B cell (primary cell): ENCODE data around the gene GRHL3. TPM values are rescaled to one million over a fixed set of nuclear protein-coding genes. Genes with fewer than 3 reads are reported as not detected.

ENCODE experiments used
- ATAC-seq: fragments of 200-7000 bp; cut with Tn5 transposase; one replicate; pipeline ENCODE4 v1.10.0; 2021; ENCODE audit warnings: low read depth, mild to moderate bottlenecking, moderate number of reproducible peaks, moderate library complexity
- CTCF ChIA-PET: fragments of 350-600 bp; sonication (Branson Sonifier 250); formaldehyde crosslinking; loops from one replicate; lab custom pipeline; 2021; ENCODE audit warnings: antibody characterized with exemption, inconsistent platforms; lab: Charles Lee
- POLR2A ChIA-PET: fragments of 350-600 bp; sonication (Branson Sonifier 250); formaldehyde crosslinking; loops from one replicate; lab custom pipeline; 2021; ENCODE audit warnings: antibody characterized with exemption; lab: Charles Lee
- DNase-seq: peaks from one replicate; pipeline ENCODE4 v3.0.0; 2013
- H2AFZ ChIP-seq: 2 replicates; pipeline ENCODE4 v1.6.1; 2012; ENCODE audit warnings: mild to moderate bottlenecking, low read depth, low read length; ENCODE audit not compliant: insufficient read depth, poor library complexity, severe bottlenecking
- H3K27ac ChIP-seq, 2 donors: 1 replicate in 1 of 2; 2 replicates in 1 of 2; pipeline ENCODE4 v1.5.1; 2012 to 2013; ENCODE audit warnings: low read length in 2 of 2, mild to moderate bottlenecking in 2 of 2, moderate library complexity in 1 of 2
- H3K27me3 ChIP-seq, 4 experiments: fragments of 200-600 bp in 1 of 4; sonication (generic) in 1 of 4; replicated peaks in 1 of 4; 1 replicate in 2 of 4; 2 replicates in 2 of 4; pipeline versions ENCODE4 v1.6.1 to v1.7.0; 2013 to 2016; ENCODE audit warnings: low read length in 3 of 4, mild to moderate bottlenecking in 2 of 4, mixed read lengths in 1 of 4, moderate library complexity in 1 of 4; ENCODE audit not compliant: insufficient read depth in 4 of 4, control insufficient read depth in 3 of 4; ENCODE audit errors: control extremely low read depth in 1 of 4
- H3K36me3 ChIP-seq, 2 experiments: replicated peaks in 1 of 2; 1 replicate in 1 of 2; 2 replicates in 1 of 2; pipeline versions ENCODE4 v1.6.1 to v1.7.1; 2013; ENCODE audit warnings: low read length in 1 of 2; ENCODE audit not compliant: insufficient read depth in 2 of 2, control insufficient read depth in 1 of 2; ENCODE audit errors: control extremely low read depth in 1 of 2, extremely low read depth in 1 of 2
- H3K4me1 ChIP-seq, 2 donors: fragments of 200-600 bp in 1 of 2; sonication (generic) in 1 of 2; 1 replicate in 1 of 2; 2 replicates in 1 of 2; pipeline versions ENCODE4 v1.5.1 to v1.6.1; 2013 to 2017; ENCODE audit warnings: low read length in 2 of 2; ENCODE audit not compliant: control insufficient read depth in 2 of 2, insufficient read depth in 2 of 2
- H3K4me2 ChIP-seq: replicated peaks from 2 replicates; pipeline ENCODE3; 2012; ENCODE audit warnings: mild to moderate bottlenecking, low read depth, low read length; ENCODE audit not compliant: poor library complexity, severe bottlenecking
- H3K4me3 ChIP-seq, 5 experiments: fragments of 200-600 bp in 1 of 5; sonication (generic) in 1 of 5; 1 replicate in 3 of 5; 2 replicates in 2 of 5; pipeline versions ENCODE4 v1.5.1 to v1.7.0; 2011 to 2016; ENCODE audit warnings: low read length in 4 of 5, mild to moderate bottlenecking in 4 of 5, low read depth in 2 of 5, control low read depth in 1 of 5, moderate library complexity in 1 of 5; ENCODE audit not compliant: insufficient read depth in 1 of 5; ENCODE audit errors: control extremely low read depth in 1 of 5, extremely low read depth in 1 of 5
- H3K79me2 ChIP-seq: fragments of 200-600 bp; sonication (generic); one replicate; pipeline ENCODE4 v1.6.0; 2016; ENCODE audit warnings: low read length; ENCODE audit not compliant: control insufficient read depth, insufficient read depth
- H3K9ac ChIP-seq: fragments of 200-600 bp; sonication (generic); 2 replicates; pipeline ENCODE4 v1.6.1; 2017; ENCODE audit warnings: mild to moderate bottlenecking, low read length, moderate library complexity
- H3K9me3 ChIP-seq, 3 donors: one replicate each; pipeline versions ENCODE4 v1.6.1 to v1.7.1; 2013; ENCODE audit warnings: low read length in 2 of 3; ENCODE audit not compliant: control insufficient read depth in 2 of 3, insufficient read depth in 1 of 3; ENCODE audit errors: control extremely low read depth in 1 of 3
- H4K20me1 ChIP-seq: 2 replicates; pipeline ENCODE4 v1.6.0; 2012; ENCODE audit warnings: mild to moderate bottlenecking, low read length; ENCODE audit not compliant: insufficient read depth, control insufficient read depth, poor library complexity, severe bottlenecking
- H3K27ac Mint-ChIP-seq: one replicate; pipeline ENCODE4 v1.8.0; 2021; ENCODE audit warnings: mixed read lengths
- H3K27me3 Mint-ChIP-seq: one replicate; pipeline ENCODE4 v1.8.0; 2021; ENCODE audit warnings: mixed read lengths
- H3K4me1 Mint-ChIP-seq: one replicate; pipeline ENCODE4 v1.8.0; 2021; ENCODE audit warnings: mixed read lengths
- H3K4me3 Mint-ChIP-seq: one replicate; pipeline ENCODE4 v1.8.0; 2021; ENCODE audit warnings: mixed read lengths
- H3K9me3 Mint-ChIP-seq: one replicate; pipeline ENCODE4 v1.8.0; 2022; ENCODE audit warnings: mixed read lengths; ENCODE audit not compliant: insufficient read depth
- EZH2 ChIP-seq: IDR thresholded peaks from 2 replicates; pipeline ENCODE4 v1.6.1; 2012; ENCODE audit warnings: borderline replicate concordance, low read depth, mild to moderate bottlenecking, moderate library complexity, low read length; ENCODE audit not compliant: insufficient read depth, poor library complexity, severe bottlenecking
- WGBS: methylation state at CpG from one replicate; pipeline ENCODE4 v1.1.5; 2013; ENCODE audit warnings: missing lambda C conversion rate; ENCODE audit not compliant: insufficient coverage; 5-methylcytosine and 5-hydroxymethylcytosine counted together
- intact Hi-C: fragments of 100-400 bp; cut with micrococcal nuclease; formaldehyde crosslinking; loops from one replicate; pipeline ENCODE4 v1.10.0; 2022
- polyA plus RNA-seq: library from polyadenylated mRNA; depleted of rRNA; stranded (reverse); fragments of >200 nt; gene quantifications from 2 replicates; pipeline ENCODE4 v1.2.3, GENCODE V29; 2012
- total RNA-seq, 2 donors: library from RNA; stranded (reverse); fragments of 120-200 nt in 1 of 2; gene quantifications; 1 replicate in 1 of 2; 2 replicates in 1 of 2; pipeline versions ENCODE4 v1.2.3 to v1.2.4, GENCODE V29; 2013 to 2022
- TF ChIP-seq, protein P1 (sequence below): fragments of 200-600 bp; IDR thresholded peaks from one replicate; pipeline ENCODE4 v1.8.0; 2022; ENCODE audit warnings: antibody characterized with exemption, mild to moderate bottlenecking

GRHL3 gene
- total and polyA plus RNA-seq, 2 donors (not counting 1 experiment from before 2014, with no cell fraction given), result not detected

DNA sequence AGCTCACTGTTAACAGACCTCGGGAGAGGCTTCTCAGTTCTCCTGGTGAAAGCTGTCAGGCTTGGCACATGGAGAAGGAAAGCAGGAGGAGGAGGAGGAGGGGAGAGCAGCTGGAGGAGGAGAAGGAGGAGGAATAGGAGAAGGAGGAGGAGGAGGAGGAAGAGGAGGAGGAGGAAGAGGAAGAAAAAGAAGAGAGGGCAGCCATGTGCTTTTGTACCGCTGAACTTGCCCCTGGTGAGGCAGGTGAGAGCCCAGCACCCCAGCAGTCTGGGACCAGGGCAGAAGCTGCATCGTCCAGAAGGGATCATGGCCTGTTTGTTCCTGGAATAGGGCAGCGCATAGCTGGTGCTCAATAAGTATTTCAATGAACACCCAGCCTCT lies 21.3 kb upstream of the GRHL3 start:
- intact Hi-C loops, result no loop called here
- WGBS, result 88% methylated on average over 4 of the region's 4 CpGs
- Histone ChIP-seq H3K4me3 (no peak overlapping the region), H3K9ac (no peak overlapping the region), H3K4me1 (no peaks in the 10 kb centered on the region), H4K20me1 (no peaks in the 10 kb centered on the region), H3K36me3 (no peaks in the 10 kb centered on the region), H3K79me2 (no peaks in the 10 kb centered on the region), H3K27ac (no peak overlapping the region), H2AFZ (no peak overlapping the region), H3K4me2 (no peak overlapping the region), H3K27me3 (peaks cover 0 to 5% (median under 1%) of the 10 kb centered on the region in 4 experiments), H3K9me3 (no peaks in the 10 kb centered on the region)
- Mint-ChIP-seq H3K4me3 (no peak overlapping the region), H3K4me1 (no peaks in the 10 kb centered on the region), H3K27me3 (peaks cover 14% of the 10 kb centered on the region), H3K9me3 (no peaks in the 10 kb centered on the region), H3K27ac (no peak overlapping the region)
- ChIA-PET POLR2A (no interaction called here), CTCF (interaction anchor here (1.5 kb wide), 1 partner anchor 16 kb away, joined by 4 read pairs; no protein-coding TSS in a partner anchor)
- no peak for ATAC-seq
- no peak for TF ChIP-seq EZH2
- TF ChIP-seq, protein P1, sequence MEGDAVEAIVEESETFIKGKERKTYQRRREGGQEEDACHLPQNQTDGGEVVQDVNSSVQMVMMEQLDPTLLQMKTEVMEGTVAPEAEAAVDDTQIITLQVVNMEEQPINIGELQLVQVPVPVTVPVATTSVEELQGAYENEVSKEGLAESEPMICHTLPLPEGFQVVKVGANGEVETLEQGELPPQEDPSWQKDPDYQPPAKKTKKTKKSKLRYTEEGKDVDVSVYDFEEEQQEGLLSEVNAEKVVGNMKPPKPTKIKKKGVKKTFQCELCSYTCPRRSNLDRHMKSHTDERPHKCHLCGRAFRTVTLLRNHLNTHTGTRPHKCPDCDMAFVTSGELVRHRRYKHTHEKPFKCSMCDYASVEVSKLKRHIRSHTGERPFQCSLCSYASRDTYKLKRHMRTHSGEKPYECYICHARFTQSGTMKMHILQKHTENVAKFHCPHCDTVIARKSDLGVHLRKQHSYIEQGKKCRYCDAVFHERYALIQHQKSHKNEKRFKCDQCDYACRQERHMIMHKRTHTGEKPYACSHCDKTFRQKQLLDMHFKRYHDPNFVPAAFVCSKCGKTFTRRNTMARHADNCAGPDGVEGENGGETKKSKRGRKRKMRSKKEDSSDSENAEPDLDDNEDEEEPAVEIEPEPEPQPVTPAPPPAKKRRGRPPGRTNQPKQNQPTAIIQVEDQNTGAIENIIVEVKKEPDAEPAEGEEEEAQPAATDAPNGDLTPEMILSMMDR, result no peak
- DNase-seq, result no peak

DNA sequence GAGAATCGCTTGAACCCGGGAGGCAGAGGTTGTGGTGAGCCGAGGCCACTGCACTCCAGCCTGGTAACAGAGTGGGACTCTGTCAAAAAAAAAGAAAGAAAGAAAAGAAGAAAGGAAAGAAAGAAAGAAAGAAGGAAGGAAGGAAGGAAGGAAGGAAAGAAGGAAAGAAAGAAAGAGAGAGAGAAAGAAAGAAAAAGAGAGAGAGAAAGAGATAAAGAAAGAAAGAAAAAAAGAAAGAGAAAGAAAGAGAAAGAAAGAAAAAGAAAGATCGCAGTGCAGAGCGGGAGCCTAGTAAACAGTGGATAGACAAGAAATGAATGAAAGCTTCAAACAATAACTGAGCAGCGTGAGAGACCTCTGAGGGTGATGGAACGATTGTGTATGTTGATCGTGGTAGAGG lies 20.6 kb upstream of the GRHL3 start:
- Histone ChIP-seq H3K4me1 (no peaks in the 10 kb centered on the region), H3K4me3 (no peak overlapping the region), H4K20me1 (no peaks in the 10 kb centered on the region), H3K27ac (no peak overlapping the region), H3K27me3 (peaks cover 0 to 5% (median under 1%) of the 10 kb centered on the region in 4 experiments), H3K9ac (no peak overlapping the region), H3K4me2 (no peak overlapping the region), H3K36me3 (no peaks in the 10 kb centered on the region), H2AFZ (no peak overlapping the region), H3K9me3 (no peaks in the 10 kb centered on the region), H3K79me2 (no peaks in the 10 kb centered on the region)
- Mint-ChIP-seq H3K4me3 (no peak overlapping the region), H3K9me3 (no peaks in the 10 kb centered on the region), H3K27ac (no peak overlapping the region), H3K27me3 (peaks cover 14% of the 10 kb centered on the region), H3K4me1 (no peaks in the 10 kb centered on the region)
- DNase-seq (no peak), ATAC-seq (no peak)
- no peak for TF ChIP-seq EZH2
- TF ChIP-seq, protein P1, result no peak
- ChIA-PET POLR2A (no interaction called here), CTCF (interaction anchor here (0.6 kb wide), 1 partner anchor 131 kb away, joined by 3 read pairs; no protein-coding TSS in a partner anchor)
- intact Hi-C loops, result no loop called here
- WGBS, result 97% methylated on average over 5 of the region's 8 CpGs
